HL-60 (cell line): Measurements from ENCODE around the gene STAC3.
A peak's percentile ranks its signal among the peaks of the same experiment; 100 is the strongest.

Experiments
- DNase-seq, 2 experiments: peaks; one replicate each; pipeline ENCODE4 v3.0.0-alpha.2; 2010 to 2020; ENCODE audit warnings: low read depth in 1 of 2, low spot score in 1 of 2
- H3K27ac ChIP-seq: fragments of 250-450 bp; sonication (Bioruptor Pico); replicated peaks from 2 replicates; pipeline ENCODE4 v1.5.1; 2020; ENCODE audit warnings: mild to moderate bottlenecking, moderate library complexity
- H3K27me3 ChIP-seq: fragments of 250-450 bp; sonication (Bioruptor Pico); 2 replicates; pipeline ENCODE4 v1.5.1; 2021; ENCODE audit warnings: mild to moderate bottlenecking, moderate library complexity; ENCODE audit not compliant: insufficient read depth, poor library complexity, severe bottlenecking
- H3K4me3 ChIP-seq: replicated peaks from 2 replicates; pipeline ENCODE4 v1.5.1; 2011; ENCODE audit warnings: mild to moderate bottlenecking, control low read depth, low read length; ENCODE audit not compliant: insufficient read depth
- CTCF ChIP-seq: IDR thresholded peaks from one replicate; pipeline ENCODE4 v1.5.1; 2011; ENCODE audit warnings: low read length, control low read depth, inconsistent platforms; ENCODE audit not compliant: insufficient read depth
- GABPA ChIP-seq: IDR thresholded peaks from 2 replicates; pipeline ENCODE4 v1.6.1; 2012; ENCODE audit warnings: low read depth
- POLR2AphosphoS5 ChIP-seq: IDR thresholded peaks from 2 replicates; pipeline ENCODE4 v1.6.1; 2012; ENCODE audit warnings: low read depth
- REST ChIP-seq: IDR thresholded peaks from 2 replicates; pipeline ENCODE4 v1.6.1; 2012; ENCODE audit warnings: low read depth; ENCODE audit not compliant: insufficient replicate concordance
- SPI1 ChIP-seq: IDR thresholded peaks from 2 replicates; pipeline ENCODE4 v1.6.1; 2012; ENCODE audit warnings: low read depth, mild to moderate bottlenecking, borderline replicate concordance

Gene STAC3

GRCh38 chr12:57216014-57216911 is 34.7 kb downstream of the STAC3 start, which contains the start of gene NXPH4:
Gene NXPH4 (plus strand): TSS chr12:57216794. CDS start chr12:57216970, 176 bp downstream.
- Histone ChIP-seq H3K27me3 (peaks cover 64% of the 10 kb centered on the region), H3K27ac (no peak within 1 kb of the TSS), H3K4me3 (peak within 1 kb of the TSS; percentile 22)
- no peak for TF ChIP-seq REST
- TF ChIP-seq GABPA = no peak
- TF ChIP-seq POLR2AphosphoS5 = no peak
- TF ChIP-seq SPI1 = no peak
- TF ChIP-seq CTCF = no peak
- no peak for DNase-seq

GRCh38 chr12:57215668-57216013 is 35.3 kb downstream of the STAC3 start:
- TF ChIP-seq POLR2AphosphoS5 = no peak
- no peak for TF ChIP-seq CTCF
- TF ChIP-seq GABPA = no peak
- Histone ChIP-seq H3K27me3 (peaks cover 58% of the 10 kb centered on the region), H3K4me3 (no peak overlapping the region), H3K27ac (no peak overlapping the region)
- no peak for DNase-seq

GRCh38 chr12:57215065-57215464 is 35.9 kb downstream of the STAC3 start:
- TF ChIP-seq REST (no peak), CTCF (no peak), SPI1 (no peak), POLR2AphosphoS5 (no peak), GABPA (no peak)

More at GRCh38 chr12:57215065-57215464, 35.9 kb downstream of the STAC3 start:
- Histone ChIP-seq H3K27me3 (peaks cover 53% of the 10 kb centered on the region), H3K27ac (no peak overlapping the region), H3K4me3 (no peak overlapping the region)
- no peak for DNase-seq
